H9 (cell line): ENCODE data around the gene SLC7A6. TPM values are rescaled to one million over a fixed set of nuclear protein-coding genes. Genes with fewer than 3 reads are reported as not detected.

Experiments used
- DNase-seq: peaks from one replicate; pipeline ENCODE4 v3.0.0-alpha.2; 2017
- H2AFZ ChIP-seq: one replicate; pipeline ENCODE4 v1.6.1; 2013; ENCODE audit warnings: mild to moderate bottlenecking, low read length, control low read depth, moderate library complexity
- H2AK5ac ChIP-seq: 2 replicates; pipeline ENCODE4 v1.6.1; 2013; ENCODE audit warnings: low read length, control low read depth, mixed read lengths; ENCODE audit not compliant: insufficient read length
- H2BK120ac ChIP-seq: one replicate; pipeline ENCODE4 v1.6.1; 2013; ENCODE audit warnings: low read depth, mild to moderate bottlenecking, low read length, control low read depth, inconsistent platforms; ENCODE audit not compliant: poor library complexity, severe bottlenecking
- H2BK12ac ChIP-seq: 2 replicates; pipeline ENCODE4 v1.6.1; 2013; ENCODE audit warnings: low read length, control low read depth, mixed read lengths, low read depth; ENCODE audit not compliant: insufficient read length
- H2BK15ac ChIP-seq: 2 replicates; pipeline ENCODE4 v1.6.1; 2013; ENCODE audit warnings: low read depth, low read length, control low read depth
- H2BK20ac ChIP-seq: one replicate; pipeline ENCODE4 v1.6.1; 2013; ENCODE audit warnings: low read depth, mild to moderate bottlenecking, low read length, control low read depth, inconsistent platforms; ENCODE audit not compliant: poor library complexity, severe bottlenecking
- H2BK5ac ChIP-seq: 2 replicates; pipeline ENCODE4 v1.6.1; 2013; ENCODE audit warnings: low read length, control low read depth, mixed read lengths; ENCODE audit not compliant: insufficient read length
- H3K14ac ChIP-seq: 2 replicates; pipeline ENCODE4 v1.6.1; 2013; ENCODE audit warnings: low read length, control low read depth; ENCODE audit not compliant: insufficient read depth
- H3K18ac ChIP-seq: 2 replicates; pipeline ENCODE4 v1.6.1; 2013; ENCODE audit warnings: low read depth, mild to moderate bottlenecking, mixed read lengths, low read length, control low read depth; ENCODE audit not compliant: insufficient read length
- H3K23ac ChIP-seq: 2 replicates; pipeline ENCODE4 v1.6.1; 2013; ENCODE audit warnings: low read length, control low read depth, mixed read lengths, low read depth; ENCODE audit not compliant: insufficient read length
- H3K23me2 ChIP-seq: 2 replicates; pipeline ENCODE4 v1.6.1; 2013; ENCODE audit warnings: low read depth, mild to moderate bottlenecking, mixed read lengths, low read length, control low read depth; ENCODE audit not compliant: insufficient read length, poor library complexity, severe bottlenecking
- H3K27ac ChIP-seq: 2 replicates; pipeline ENCODE4 v1.5.1; 2013; ENCODE audit warnings: low read length, control low read depth, mixed read lengths, low read depth; ENCODE audit not compliant: insufficient read length
- H3K27me3 ChIP-seq: 2 replicates; pipeline ENCODE4 v1.6.1; 2013; ENCODE audit warnings: low read length, control low read depth, inconsistent platforms; ENCODE audit not compliant: insufficient read depth
- H3K4ac ChIP-seq: 2 replicates; pipeline ENCODE4 v1.6.1; 2013; ENCODE audit warnings: low read depth, mild to moderate bottlenecking, control low read depth, inconsistent platforms, low read length, moderate library complexity
- H3K4me1 ChIP-seq: 2 replicates; pipeline ENCODE4 v1.6.1; 2013; ENCODE audit warnings: low read length, control low read depth, inconsistent platforms; ENCODE audit not compliant: insufficient read depth
- H3K4me2 ChIP-seq: 2 replicates; pipeline ENCODE4 v1.6.1; 2013; ENCODE audit warnings: low read length, control low read depth, mixed read lengths; ENCODE audit not compliant: insufficient read length, insufficient read depth
- H3K56ac ChIP-seq: 2 replicates; pipeline ENCODE4 v1.6.1; 2013; ENCODE audit warnings: low read depth, mild to moderate bottlenecking, mixed read lengths, low read length, control low read depth; ENCODE audit not compliant: insufficient read length
- H3K79me1 ChIP-seq: 2 replicates; pipeline ENCODE4 v1.6.1; 2013; ENCODE audit warnings: low read depth, mild to moderate bottlenecking, moderate library complexity, low read length, control low read depth, inconsistent platforms; ENCODE audit not compliant: insufficient read depth, poor library complexity, severe bottlenecking
- H3K79me2 ChIP-seq: 2 replicates; pipeline ENCODE4 v1.6.1; 2013; ENCODE audit warnings: low read length, control low read depth, inconsistent platforms; ENCODE audit not compliant: insufficient read depth
- H3K9ac ChIP-seq: 2 replicates; pipeline ENCODE4 v1.6.1; 2013; ENCODE audit warnings: low read length, control low read depth, mixed read lengths; ENCODE audit not compliant: insufficient read length; ENCODE audit errors: extremely low read depth
- H3K9me3 ChIP-seq: one replicate; pipeline ENCODE4 v1.6.1; 2013; ENCODE audit warnings: low read depth, low read length, inconsistent platforms; ENCODE audit not compliant: control insufficient read depth
- H3T11ph ChIP-seq: one replicate; pipeline ENCODE4 v1.6.1; 2013; ENCODE audit warnings: mild to moderate bottlenecking, low read length, control low read depth, inconsistent platforms
- H4K20me1 ChIP-seq: one replicate; pipeline ENCODE4 v1.6.1; 2013; ENCODE audit not compliant: control insufficient read depth, insufficient read length, insufficient read depth
- H4K5ac ChIP-seq: 2 replicates; pipeline ENCODE4 v1.6.1; 2013; ENCODE audit warnings: low read depth, mild to moderate bottlenecking, mixed read lengths, low read length, control low read depth; ENCODE audit not compliant: insufficient read length
- H4K8ac ChIP-seq: replicated peaks from 2 replicates; pipeline ENCODE4 v1.6.1; 2013; ENCODE audit warnings: low read length, control low read depth, mixed read lengths, low read depth; ENCODE audit not compliant: insufficient read length
- H4K91ac ChIP-seq: 2 replicates; pipeline ENCODE4 v1.6.1; 2013; ENCODE audit warnings: low read depth, mild to moderate bottlenecking, moderate library complexity, mixed read lengths, low read length, control low read depth; ENCODE audit not compliant: insufficient read length
- H3K27ac Mint-ChIP-seq, 3 experiments: 2 replicates in 2 of 3; 3 replicates in 1 of 3; pipeline ENCODE4 v1.8.0; 2020 to 2021; ENCODE audit warnings: mixed read lengths in 3 of 3, mild to moderate bottlenecking in 1 of 3, moderate library complexity in 1 of 3
- H3K27me3 Mint-ChIP-seq: 2 replicates; pipeline ENCODE4 v1.8.0; 2021; ENCODE audit warnings: low read depth, mild to moderate bottlenecking, moderate library complexity, mixed read lengths
- H3K36me3 Mint-ChIP-seq, 3 experiments: 2 replicates in 2 of 3; 3 replicates in 1 of 3; pipeline ENCODE4 v1.8.0; 2020 to 2021; ENCODE audit warnings: low read depth in 3 of 3, mixed read lengths in 3 of 3; ENCODE audit not compliant: insufficient read depth in 1 of 3
- H3K4me1 Mint-ChIP-seq, 2 experiments: 2 replicates each; pipeline ENCODE4 v1.8.0; 2020; ENCODE audit warnings: mixed read lengths in 2 of 2
- H3K4me3 Mint-ChIP-seq, 2 experiments: 2 replicates in 1 of 2; 3 replicates in 1 of 2; pipeline ENCODE4 v1.8.0; 2020 to 2021; ENCODE audit warnings: mild to moderate bottlenecking in 2 of 2, mixed read lengths in 2 of 2, moderate library complexity in 1 of 2
- H3K9me3 Mint-ChIP-seq, 2 experiments: 2 replicates in 1 of 2; 3 replicates in 1 of 2; pipeline ENCODE4 v1.8.0; 2020; ENCODE audit warnings: mild to moderate bottlenecking in 2 of 2, mixed read lengths in 2 of 2, moderate library complexity in 1 of 2
- WGBS: extraction: QIAGEN DNeasy Blood & Tissue Kit; methylation state at CpG from one replicate; pipeline ENCODE4 v1.1.7; 2013; ENCODE audit warnings: missing lambda C conversion rate, low lambda C conversion rate, mixed read lengths; ENCODE audit not compliant: insufficient read length; ENCODE audit errors: extremely low coverage; 5-methylcytosine and 5-hydroxymethylcytosine counted together
- total RNA-seq: library from RNA; stranded (reverse); gene quantifications from 2 replicates; pipeline ENCODE4 v1.2.1, GENCODE V29; 2021
- TF ChIP-seq, protein P1 (sequence below): fragments of 200-600 bp; sonication (generic); conservative IDR thresholded peaks from 3 replicates; pipeline ENCODE4 v1.8.0; 2021; ENCODE audit warnings: antibody characterized with exemption, mild to moderate bottlenecking

The SLC7A6 gene
- total RNA-seq, 1 experiment from 2014 or later, result 21.1 TPM

DNA sequence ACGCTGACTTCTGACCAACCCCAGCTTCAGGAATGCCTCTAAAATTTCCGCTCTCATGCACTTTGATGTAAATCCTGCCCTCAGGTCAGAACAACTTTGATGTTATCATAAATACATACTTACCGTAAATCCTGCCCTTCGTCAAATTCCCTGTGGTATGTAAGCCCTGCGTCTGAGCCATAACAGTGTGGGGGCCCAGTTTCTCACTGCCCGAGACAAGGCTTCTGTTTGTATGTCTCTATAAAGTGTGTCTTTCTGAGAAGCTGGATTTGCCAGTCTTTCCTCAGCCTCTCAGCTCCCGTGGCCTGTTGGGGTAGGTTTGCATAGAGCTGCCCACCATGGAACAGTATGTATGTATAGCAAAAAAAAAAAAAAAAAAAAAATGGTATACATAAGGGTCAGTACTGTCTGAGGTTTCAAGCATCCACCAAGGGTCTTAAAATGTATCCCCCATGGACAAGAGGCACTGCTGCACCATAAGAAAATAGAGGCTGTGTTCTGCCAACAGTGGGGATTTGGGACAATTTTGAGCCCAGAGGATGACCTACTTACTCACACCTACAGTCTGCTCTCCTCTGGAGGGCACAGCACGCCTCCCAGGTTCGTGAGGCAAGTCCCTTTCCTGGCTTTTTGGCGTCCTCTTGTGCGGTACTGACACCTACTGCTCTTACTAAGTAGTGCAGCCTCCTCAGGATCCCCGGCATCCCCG, 64.0 kb downstream of the SLC7A6 start:
- Histone ChIP-seq H3K56ac (no peak overlapping the region), H3K79me1 (no peaks in the 10 kb centered on the region), H3K27ac (no peak overlapping the region), H2AK5ac (no peak overlapping the region), H2AFZ (no peak overlapping the region), H3K18ac (no peak overlapping the region), H3K9ac (no peak overlapping the region), H4K91ac (no peak overlapping the region), H3K9me3 (no peaks in the 10 kb centered on the region), H4K20me1 (no peaks in the 10 kb centered on the region), H4K8ac (no peak overlapping the region), H3T11ph (no peak overlapping the region), H3K27me3 (no peaks in the 10 kb centered on the region; the same call in 1 of the 2 replicates), H2BK12ac (no peak overlapping the region), H3K23ac (no peak overlapping the region), H3K14ac (no peak overlapping the region), H3K4me1 (no peaks in the 10 kb centered on the region), H3K4ac (no peak overlapping the region), H2BK120ac (no peak overlapping the region), H3K23me2 (no peaks in the 10 kb centered on the region), H2BK15ac (no peak overlapping the region), H3K4me2 (no peak overlapping the region), H2BK20ac (no peak overlapping the region), H4K5ac (no peak overlapping the region), H2BK5ac (no peak overlapping the region), H3K79me2 (no peaks in the 10 kb centered on the region)
- no peaks in the 10 kb centered on the region for H3K9me3 Mint-ChIP-seq
- TF ChIP-seq, protein P1, sequence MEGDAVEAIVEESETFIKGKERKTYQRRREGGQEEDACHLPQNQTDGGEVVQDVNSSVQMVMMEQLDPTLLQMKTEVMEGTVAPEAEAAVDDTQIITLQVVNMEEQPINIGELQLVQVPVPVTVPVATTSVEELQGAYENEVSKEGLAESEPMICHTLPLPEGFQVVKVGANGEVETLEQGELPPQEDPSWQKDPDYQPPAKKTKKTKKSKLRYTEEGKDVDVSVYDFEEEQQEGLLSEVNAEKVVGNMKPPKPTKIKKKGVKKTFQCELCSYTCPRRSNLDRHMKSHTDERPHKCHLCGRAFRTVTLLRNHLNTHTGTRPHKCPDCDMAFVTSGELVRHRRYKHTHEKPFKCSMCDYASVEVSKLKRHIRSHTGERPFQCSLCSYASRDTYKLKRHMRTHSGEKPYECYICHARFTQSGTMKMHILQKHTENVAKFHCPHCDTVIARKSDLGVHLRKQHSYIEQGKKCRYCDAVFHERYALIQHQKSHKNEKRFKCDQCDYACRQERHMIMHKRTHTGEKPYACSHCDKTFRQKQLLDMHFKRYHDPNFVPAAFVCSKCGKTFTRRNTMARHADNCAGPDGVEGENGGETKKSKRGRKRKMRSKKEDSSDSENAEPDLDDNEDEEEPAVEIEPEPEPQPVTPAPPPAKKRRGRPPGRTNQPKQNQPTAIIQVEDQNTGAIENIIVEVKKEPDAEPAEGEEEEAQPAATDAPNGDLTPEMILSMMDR, result peak; percentile 92
- H3K36me3 Mint-ChIP-seq, result peaks cover 2 to 44% (median 26%) of the 10 kb centered on the region in 3 experiments; a peak in 6 of 7 replicates
- H3K4me1 Mint-ChIP-seq, result peaks cover 3 to 6% of the 10 kb centered on the region in 2 experiments; a peak in 3 of 4 replicates
- H3K27ac Mint-ChIP-seq, result peak overlapping the region in 1 of 3 experiments; percentile 64; a peak in 2 of 7 replicates
- H3K27me3 Mint-ChIP-seq, result no peaks in the 10 kb centered on the region
- WGBS, result no CpG with 5 or more reads among the region's 13 CpGs
- no peak overlapping the region for H3K4me3 Mint-ChIP-seq
- DNase-seq, result peak; percentile 90
